HepG2 (cell line): Measurements from ENCODE around the gene PLCG1. TPM values are rescaled to one million over a fixed set of nuclear protein-coding genes. Genes with fewer than 3 reads are reported as not detected.

Experiments
- ATF7-NPFF ChIP-seq: sonication (generic); formaldehyde crosslinking; IDR thresholded peaks from 2 replicates; pipeline ENCODE4 v1.8.1; 2023; ENCODE audit warnings: mild to moderate bottlenecking, low read depth, missing genetic modification reagents, moderate library complexity
- BRCA1 ChIP-seq: sonication (generic); formaldehyde crosslinking; IDR thresholded peaks from 2 replicates; pipeline ENCODE4 v1.4.0; 2020; ENCODE audit warnings: missing genetic modification reagents
- FOXK1 ChIP-seq: sonication (generic); formaldehyde crosslinking; IDR thresholded peaks from 2 replicates; pipeline ENCODE4 v1.4.0; 2020; ENCODE audit warnings: low read depth, missing genetic modification reagents, borderline replicate concordance
- HNF4A ChIP-seq: sonication (generic); formaldehyde crosslinking; IDR thresholded peaks from 2 replicates; pipeline ENCODE4 v1.4.0; 2020; ENCODE audit warnings: missing genetic modification reagents
- IKZF5 ChIP-seq: IDR thresholded peaks from 2 replicates; pipeline ENCODE4 v1.6.1; 2018; ENCODE audit warnings: missing genetic modification reagents, mild to moderate bottlenecking, missing compliant biosample characterization
- TCF7L2 ChIP-seq: IDR thresholded peaks from 2 replicates; pipeline ENCODE4 v1.6.1; 2011; ENCODE audit warnings: mild to moderate bottlenecking, low read depth, low read length, moderate library complexity
- ZBTB26 ChIP-seq: IDR thresholded peaks from 2 replicates; pipeline ENCODE4 v1.6.1; 2016; ENCODE audit warnings: missing compliant biosample characterization, missing genetic modification reagents, borderline replicate concordance
- ZBTB33 ChIP-seq: sonication (generic); formaldehyde crosslinking; IDR thresholded peaks from 2 replicates; pipeline ENCODE4 v1.4.0; 2020; ENCODE audit warnings: missing genetic modification reagents
- ZMAT3 ChIP-seq: sonication (generic); formaldehyde crosslinking; conservative IDR thresholded peaks from 2 replicates; pipeline ENCODE4 v1.7.0; 2021; ENCODE audit warnings: missing genetic modification reagents
- ZNF251 ChIP-seq: sonication (generic); formaldehyde crosslinking; IDR thresholded peaks from 2 replicates; pipeline ENCODE4 v1.9.0; 2021; ENCODE audit warnings: mild to moderate bottlenecking, missing genetic modification reagents
- ZNF30 ChIP-seq: sonication (generic); formaldehyde crosslinking; IDR thresholded peaks from 2 replicates; pipeline ENCODE4 v1.5.0; 2020; ENCODE audit warnings: mild to moderate bottlenecking, missing genetic modification reagents
- ZNF691 ChIP-seq: sonication (generic); formaldehyde crosslinking; IDR thresholded peaks from 2 replicates; pipeline ENCODE4 v1.4.0; 2020; ENCODE audit warnings: missing genetic modification reagents, low read depth, mild to moderate bottlenecking, borderline replicate concordance
- polyA plus RNA-seq, 8 experiments: library from polyadenylated mRNA; depleted of rRNA in 3 of 8; stranded (reverse) in 7 of 8; unstranded in 1 of 8; fragments of >200 nt; fragmentation: Illumina TruSeq in 4 of 8; extraction: Trizol in 4 of 8; gene quantifications; 2 replicates each; pipeline versions ENCODE4 v1.2.1 to v1.2.3, GENCODE V29; 2011 to 2016; ENCODE audit warnings: low read depth in 4 of 8, missing spikeins in 1 of 8, mixed read lengths in 1 of 8; ENCODE audit not compliant: insufficient read depth in 1 of 8
- total RNA-seq, 5 experiments: library from RNA; depleted of rRNA; stranded (reverse); fragments of >200 nt; fragmentation: Illumina TruSeq; extraction: Trizol; gene quantifications; 2 replicates each; pipeline ENCODE4 v1.2.3, GENCODE V29; 2016; ENCODE audit warnings: low read depth in 1 of 5
- TF ChIP-seq, protein P1 (sequence below): sonication (generic); formaldehyde crosslinking; conservative IDR thresholded peaks from 2 replicates; pipeline ENCODE4 v1.4.0; 2020; ENCODE audit warnings: mild to moderate bottlenecking, missing genetic modification reagents, moderate library complexity
- TF ChIP-seq, protein P2 (sequence below): sonication (generic); formaldehyde crosslinking; conservative IDR thresholded peaks from 2 replicates; pipeline ENCODE4 v1.4.0; 2020; ENCODE audit warnings: missing genetic modification reagents
- TF ChIP-seq, protein P3 (sequence below): sonication (generic); formaldehyde crosslinking; IDR thresholded peaks from 2 replicates; pipeline ENCODE4 v1.4.0; 2020; ENCODE audit warnings: missing genetic modification reagents, borderline replicate concordance

The PLCG1 gene
- total and polyA plus RNA-seq, 2 of the 13 experiments (the other 11 are each of a cell fraction or from before 2014, with no cell fraction given), result 85.3 to 158 TPM

- TF ChIP-seq, protein P1, sequence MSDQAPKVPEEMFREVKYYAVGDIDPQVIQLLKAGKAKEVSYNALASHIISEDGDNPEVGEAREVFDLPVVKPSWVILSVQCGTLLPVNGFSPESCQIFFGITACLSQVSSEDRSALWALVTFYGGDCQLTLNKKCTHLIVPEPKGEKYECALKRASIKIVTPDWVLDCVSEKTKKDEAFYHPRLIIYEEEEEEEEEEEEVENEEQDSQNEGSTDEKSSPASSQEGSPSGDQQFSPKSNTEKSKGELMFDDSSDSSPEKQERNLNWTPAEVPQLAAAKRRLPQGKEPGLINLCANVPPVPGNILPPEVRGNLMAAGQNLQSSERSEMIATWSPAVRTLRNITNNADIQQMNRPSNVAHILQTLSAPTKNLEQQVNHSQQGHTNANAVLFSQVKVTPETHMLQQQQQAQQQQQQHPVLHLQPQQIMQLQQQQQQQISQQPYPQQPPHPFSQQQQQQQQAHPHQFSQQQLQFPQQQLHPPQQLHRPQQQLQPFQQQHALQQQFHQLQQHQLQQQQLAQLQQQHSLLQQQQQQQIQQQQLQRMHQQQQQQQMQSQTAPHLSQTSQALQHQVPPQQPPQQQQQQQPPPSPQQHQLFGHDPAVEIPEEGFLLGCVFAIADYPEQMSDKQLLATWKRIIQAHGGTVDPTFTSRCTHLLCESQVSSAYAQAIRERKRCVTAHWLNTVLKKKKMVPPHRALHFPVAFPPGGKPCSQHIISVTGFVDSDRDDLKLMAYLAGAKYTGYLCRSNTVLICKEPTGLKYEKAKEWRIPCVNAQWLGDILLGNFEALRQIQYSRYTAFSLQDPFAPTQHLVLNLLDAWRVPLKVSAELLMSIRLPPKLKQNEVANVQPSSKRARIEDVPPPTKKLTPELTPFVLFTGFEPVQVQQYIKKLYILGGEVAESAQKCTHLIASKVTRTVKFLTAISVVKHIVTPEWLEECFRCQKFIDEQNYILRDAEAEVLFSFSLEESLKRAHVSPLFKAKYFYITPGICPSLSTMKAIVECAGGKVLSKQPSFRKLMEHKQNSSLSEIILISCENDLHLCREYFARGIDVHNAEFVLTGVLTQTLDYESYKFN (CRISPR knock-in tag), result peak; percentile 82; the same call in 1 of the 2 replicates
- no peak for TF ChIP-seq ZNF251 (CRISPR knock-in tag)
- TF ChIP-seq, protein P2, sequence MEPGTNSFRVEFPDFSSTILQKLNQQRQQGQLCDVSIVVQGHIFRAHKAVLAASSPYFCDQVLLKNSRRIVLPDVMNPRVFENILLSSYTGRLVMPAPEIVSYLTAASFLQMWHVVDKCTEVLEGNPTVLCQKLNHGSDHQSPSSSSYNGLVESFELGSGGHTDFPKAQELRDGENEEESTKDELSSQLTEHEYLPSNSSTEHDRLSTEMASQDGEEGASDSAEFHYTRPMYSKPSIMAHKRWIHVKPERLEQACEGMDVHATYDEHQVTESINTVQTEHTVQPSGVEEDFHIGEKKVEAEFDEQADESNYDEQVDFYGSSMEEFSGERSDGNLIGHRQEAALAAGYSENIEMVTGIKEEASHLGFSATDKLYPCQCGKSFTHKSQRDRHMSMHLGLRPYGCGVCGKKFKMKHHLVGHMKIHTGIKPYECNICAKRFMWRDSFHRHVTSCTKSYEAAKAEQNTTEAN (CRISPR knock-in tag), result no peak
- no peak for TF ChIP-seq ZNF30 (CRISPR knock-in tag)
- TF ChIP-seq ZMAT3 (CRISPR knock-in tag), result no peak
- no peak for TF ChIP-seq IKZF5 (CRISPR knock-in tag)
- TF ChIP-seq TCF7L2, result no peak
- no peak for TF ChIP-seq BRCA1 (CRISPR knock-in tag)
- TF ChIP-seq ZNF691 (CRISPR knock-in tag), result no peak
- TF ChIP-seq, protein P3, sequence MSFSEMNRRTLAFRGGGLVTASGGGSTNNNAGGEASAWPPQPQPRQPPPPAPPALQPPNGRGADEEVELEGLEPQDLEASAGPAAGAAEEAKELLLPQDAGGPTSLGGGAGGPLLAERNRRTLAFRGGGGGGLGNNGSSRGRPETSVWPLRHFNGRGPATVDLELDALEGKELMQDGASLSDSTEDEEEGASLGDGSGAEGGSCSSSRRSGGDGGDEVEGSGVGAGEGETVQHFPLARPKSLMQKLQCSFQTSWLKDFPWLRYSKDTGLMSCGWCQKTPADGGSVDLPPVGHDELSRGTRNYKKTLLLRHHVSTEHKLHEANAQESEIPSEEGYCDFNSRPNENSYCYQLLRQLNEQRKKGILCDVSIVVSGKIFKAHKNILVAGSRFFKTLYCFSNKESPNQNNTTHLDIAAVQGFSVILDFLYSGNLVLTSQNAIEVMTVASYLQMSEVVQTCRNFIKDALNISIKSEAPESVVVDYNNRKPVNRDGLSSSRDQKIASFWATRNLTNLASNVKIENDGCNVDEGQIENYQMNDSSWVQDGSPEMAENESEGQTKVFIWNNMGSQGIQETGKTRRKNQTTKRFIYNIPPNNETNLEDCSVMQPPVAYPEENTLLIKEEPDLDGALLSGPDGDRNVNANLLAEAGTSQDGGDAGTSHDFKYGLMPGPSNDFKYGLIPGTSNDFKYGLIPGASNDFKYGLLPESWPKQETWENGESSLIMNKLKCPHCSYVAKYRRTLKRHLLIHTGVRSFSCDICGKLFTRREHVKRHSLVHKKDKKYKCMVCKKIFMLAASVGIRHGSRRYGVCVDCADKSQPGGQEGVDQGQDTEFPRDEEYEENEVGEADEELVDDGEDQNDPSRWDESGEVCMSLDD (CRISPR knock-in tag), result no peak
- peak; percentile 71 for TF ChIP-seq HNF4A
- TF ChIP-seq ZBTB33 (CRISPR knock-in tag), result no peak
- no peak for TF ChIP-seq ZBTB26 (CRISPR knock-in tag)
- no peak for TF ChIP-seq ATF7-NPFF (CRISPR knock-in tag)
- no peak for TF ChIP-seq FOXK1 (CRISPR knock-in tag)
Measured at GRCh38 chr20:41110930-41111577, 26.3 kb upstream of the PLCG1 start (continued).
